GM19238 (cell line): ENCODE data around the gene LRRIQ3.
"Not testable (repeated sequence)": the region's sequence is repeated elsewhere in the genome, so short reads cannot be mapped to it uniquely, and the experiment has no call there.

ENCODE experiments used
- DNase-seq: peaks from one replicate; pipeline ENCODE4 v3.0.0; 2011; ENCODE audit warnings: low spot score; ENCODE audit not compliant: insufficient read length

The LRRIQ3 gene

GRCh38 chr1:74117370-74117769 lies 80.6 kb downstream of the LRRIQ3 start:
- DNase-seq = not testable (repeated sequence)

- no peak for DNase-seq
These were observed 84.6 kb downstream of the LRRIQ3 start for GRCh38 chr1:74113333-74113732.

- no peak for DNase-seq
These were observed 90.6 kb downstream of the LRRIQ3 start for GRCh38 chr1:74107394-74107793.

- DNase-seq = no peak
These were observed 106.6 kb downstream of the LRRIQ3 start for GRCh38 chr1:74091371-74091770.

GRCh38 chr1:74083128-74083527 lies 114.8 kb downstream of the LRRIQ3 start:
- no peak for DNase-seq

- DNase-seq = no peak
These were observed 132.9 kb downstream of the LRRIQ3 start for GRCh38 chr1:74065081-74065480.

- DNase-seq = no peak
These were observed 140.3 kb downstream of the LRRIQ3 start for GRCh38 chr1:74057719-74058118.

- no peak for DNase-seq
These were observed 144.6 kb downstream of the LRRIQ3 start for GRCh38 chr1:74053407-74053806.

GRCh38 chr1:74050386-74050785 lies 147.6 kb downstream of the LRRIQ3 start:
- no peak for DNase-seq

GRCh38 chr1:74038042-74038441 lies 159.9 kb downstream of the LRRIQ3 start:
- no peak for DNase-seq

- DNase-seq = no peak
These were observed 185.4 kb downstream of the LRRIQ3 start for GRCh38 chr1:74012583-74012982.

GRCh38 chr1:74011736-74012135 lies 186.2 kb downstream of the LRRIQ3 start:
- DNase-seq = no peak

GRCh38 chr1:74010206-74010605 lies 187.8 kb downstream of the LRRIQ3 start:
- no peak for DNase-seq

GRCh38 chr1:74005533-74005932 lies 192.4 kb downstream of the LRRIQ3 start:
- no peak for DNase-seq

GRCh38 chr1:74003806-74004205 lies 194.2 kb downstream of the LRRIQ3 start:
- no peak for DNase-seq

- DNase-seq = no peak
These were observed 199.5 kb downstream of the LRRIQ3 start for GRCh38 chr1:73998348-73998959.

GRCh38 chr1:73980324-73981040 lies 217.5 kb downstream of the LRRIQ3 start:
- DNase-seq = no peak

- no peak for DNase-seq
These were observed 218.3 kb downstream of the LRRIQ3 start for GRCh38 chr1:73979684-73980083.

- no peak for DNase-seq
These were observed 219.0 kb downstream of the LRRIQ3 start for GRCh38 chr1:73978964-73979363.
